HG03342 (cell line): Measurements from ENCODE around the gene RBM12.
"Not testable (repeated sequence)": the region's sequence is repeated elsewhere in the genome, so short reads cannot be mapped to it uniquely, and the experiment has no call there.

ENCODE experiments used
- ATAC-seq: cut with Tn5 transposase; IDR thresholded peaks from one replicate; pipeline ENCODE4 v1.9.1; 2021; ENCODE audit warnings: mild to moderate bottlenecking, moderate library complexity; ENCODE audit not compliant: unreplicated experiment

Gene RBM12

GRCh38 chr20:35664466-35665206 is at the start of gene RBM12, which contains the start of gene CPNE1:
Gene RBM12 (minus strand): TSS chr20:35664900. CDS start chr20:35655322, 9,578 bp downstream.
Gene CPNE1 (minus strand): TSS chr20:35664900. CDS start chr20:35632923, 31,977 bp downstream.
- ATAC-seq: peak; percentile 74

- ATAC-seq: no peak
Observed at GRCh38 chr20:35714127-35714526, 49.4 kb upstream of the RBM12 start.

- not testable (repeated sequence) for ATAC-seq
Observed at GRCh38 chr20:35713120-35713519, 48.4 kb upstream of the RBM12 start.

- ATAC-seq: no peak
Observed at GRCh38 chr20:35711588-35712209, 47.0 kb upstream of the RBM12 start.

GRCh38 chr20:35710884-35711587 is 46.3 kb upstream of the RBM12 start:
- no peak for ATAC-seq

GRCh38 chr20:35710039-35710438 is 45.3 kb upstream of the RBM12 start:
- ATAC-seq: no peak

- no peak for ATAC-seq
Observed at GRCh38 chr20:35709259-35709658, 44.6 kb upstream of the RBM12 start.

- no peak for ATAC-seq
Observed at GRCh38 chr20:35708502-35708901, 43.8 kb upstream of the RBM12 start.

- ATAC-seq: not testable (repeated sequence)
Observed at GRCh38 chr20:35706591-35707529, 42.2 kb upstream of the RBM12 start.

- not testable (repeated sequence) for ATAC-seq
Observed at GRCh38 chr20:35705894-35706293, 41.2 kb upstream of the RBM12 start.

- no peak for ATAC-seq
Observed at GRCh38 chr20:35704514-35705261, 40.0 kb upstream of the RBM12 start.

- no peak for ATAC-seq
Observed at GRCh38 chr20:35702824-35703695, 38.4 kb upstream of the RBM12 start.

GRCh38 chr20:35702051-35702823 is 37.5 kb upstream of the RBM12 start:
- ATAC-seq: no peak

GRCh38 chr20:35700625-35701148 is 36.0 kb upstream of the RBM12 start:
- no peak for ATAC-seq

- no peak for ATAC-seq
Observed at GRCh38 chr20:35699957-35700624, 35.4 kb upstream of the RBM12 start.

GRCh38 chr20:35699127-35699956 is 34.6 kb upstream of the RBM12 start, which contains the start of the genes NFS1 and ROMO1:
Gene NFS1 (minus strand): TSS chr20:35699352. CDS start chr20:35699288, 64 bp downstream.
Gene ROMO1 (plus strand): TSS chr20:35699405. CDS start chr20:35699633, 228 bp downstream.
- ATAC-seq: peak; percentile 70
